Gastrocnemius medialis (tissue), 4 donors: Measurements from ENCODE around the gene NLRX1.
"Not testable (repeated sequence)": the region's sequence is repeated elsewhere in the genome, so short reads cannot be mapped to it uniquely, and the experiment has no call there.

Source experiments
- POLR2A ChIP-seq, 2 donors: fragments of 450-650 bp; IDR thresholded peaks; one replicate each; pipeline ENCODE4 v1.6.1; 2017; ENCODE audit warnings: antibody characterized with exemption in 2 of 2, mild to moderate bottlenecking in 2 of 2, moderate library complexity in 2 of 2
- TF ChIP-seq, protein P1 (sequence below), 5 experiments: fragments of 450-650 bp in 3 of 5; fragments of 200-600 bp in 2 of 5; sonication (generic) in 2 of 5; IDR thresholded peaks in 4 of 5; conservative IDR thresholded peaks in 1 of 5; 1 replicate in 4 of 5; 2 replicates in 1 of 5; pipeline ENCODE4 v1.5.1; 2016 to 2019; ENCODE audit warnings: antibody characterized with exemption in 5 of 5, mild to moderate bottlenecking in 3 of 5, moderate library complexity in 3 of 5

- TF ChIP-seq, protein P1, sequence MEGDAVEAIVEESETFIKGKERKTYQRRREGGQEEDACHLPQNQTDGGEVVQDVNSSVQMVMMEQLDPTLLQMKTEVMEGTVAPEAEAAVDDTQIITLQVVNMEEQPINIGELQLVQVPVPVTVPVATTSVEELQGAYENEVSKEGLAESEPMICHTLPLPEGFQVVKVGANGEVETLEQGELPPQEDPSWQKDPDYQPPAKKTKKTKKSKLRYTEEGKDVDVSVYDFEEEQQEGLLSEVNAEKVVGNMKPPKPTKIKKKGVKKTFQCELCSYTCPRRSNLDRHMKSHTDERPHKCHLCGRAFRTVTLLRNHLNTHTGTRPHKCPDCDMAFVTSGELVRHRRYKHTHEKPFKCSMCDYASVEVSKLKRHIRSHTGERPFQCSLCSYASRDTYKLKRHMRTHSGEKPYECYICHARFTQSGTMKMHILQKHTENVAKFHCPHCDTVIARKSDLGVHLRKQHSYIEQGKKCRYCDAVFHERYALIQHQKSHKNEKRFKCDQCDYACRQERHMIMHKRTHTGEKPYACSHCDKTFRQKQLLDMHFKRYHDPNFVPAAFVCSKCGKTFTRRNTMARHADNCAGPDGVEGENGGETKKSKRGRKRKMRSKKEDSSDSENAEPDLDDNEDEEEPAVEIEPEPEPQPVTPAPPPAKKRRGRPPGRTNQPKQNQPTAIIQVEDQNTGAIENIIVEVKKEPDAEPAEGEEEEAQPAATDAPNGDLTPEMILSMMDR (IDR thresholded peaks at IDR 0.05 in 4 of 5, conservative IDR thresholded peaks at IDR 0.05 in 1 of 5), result not testable (repeated sequence)
- TF ChIP-seq POLR2A (IDR thresholded peaks at IDR 0.05), result not testable (repeated sequence)
Measured at GRCh38 chr11:119167077-119167458, 1.5 kb upstream of the NLRX1 start.
